ENCODE results near the gene SLC43A1. TPM values are rescaled to one million over a fixed set of nuclear protein-coding genes. Genes with fewer than 3 reads are reported as not detected.

The SLC43A1 gene
- total RNA-seq, 1 experiment from 2014 or later, result 11.8 TPM

DNA sequence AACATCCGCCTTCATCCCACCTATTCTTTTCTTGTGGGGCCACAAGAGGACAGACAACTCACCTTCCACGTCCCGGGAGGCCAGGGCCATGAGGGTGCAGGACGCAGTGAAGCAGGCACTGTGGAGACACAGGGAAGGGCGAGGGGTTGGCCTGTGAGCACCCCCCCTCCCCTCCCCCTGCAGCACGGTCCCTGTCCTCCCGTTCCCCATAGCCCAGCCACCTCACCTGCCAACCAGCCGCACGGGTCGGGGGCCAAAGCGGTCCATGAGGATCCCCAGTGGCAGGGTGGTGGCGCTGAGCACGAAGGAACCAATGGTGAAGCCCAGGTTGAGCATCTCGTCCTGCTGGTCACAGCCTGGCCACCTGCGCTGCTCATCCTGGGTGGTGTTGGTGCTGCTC is 14.6 kb downstream of the SLC43A1 start:
- Histone ChIP-seq H3K4me2 (ENCODE audit: low read length) (no peak overlapping the region), H3K27ac (ENCODE audit: low read depth, low read length) (no peak overlapping the region), H3K9me2 (ENCODE audit: insufficient read depth) (no peaks in the 10 kb centered on the region), H3K79me2 (ENCODE audit: insufficient read depth, low read length) (no peaks in the 10 kb centered on the region), H3K4me3 (replicated peaks in 1 of 2; ENCODE audit: low read depth in 1 of 2, low read length in 2 of 2) (no peak overlapping the region), H3K9ac (ENCODE audit: low read length) (no peak overlapping the region), H3K36me3 (ENCODE audit: control insufficient read depth in 1 of 2, insufficient read depth in 2 of 2, low read length in 2 of 2) (no peaks in the 10 kb centered on the region), H2AFZ (ENCODE audit: low read depth, low read length, poor library complexity, severe bottlenecking) (no peak overlapping the region), H3K9me3 (ENCODE audit: control insufficient read depth in 1 of 2, insufficient read depth in 1 of 2, low read depth in 1 of 2, low read length in 2 of 2) (no peaks in the 10 kb centered on the region), H4K20me1 (ENCODE audit: insufficient read depth) (no peaks in the 10 kb centered on the region), H3K27me3 (ENCODE audit: insufficient read depth, low read length) (no peaks in the 10 kb centered on the region), H3K4me1 (ENCODE audit: control insufficient read depth in 1 of 2, insufficient read depth in 2 of 2, low read length in 2 of 2) (peaks cover 9 to 17% of the 10 kb centered on the region in 2 experiments; a peak in 3 of 4 replicates)
- RAD21 ChIA-PET (ENCODE audit: low non-redundant PET in 1 of 2, low total read pairs in 2 of 2, uncharacterized antibody in 2 of 2, unreplicated experiment in 2 of 2), result no interaction called here
- POLR2A ChIA-PET, result no interaction called here
- no peak for ATAC-seq
- CTCF ChIA-PET, result no interaction called here
- intact Hi-C loops (cut with micrococcal nuclease), result no loop called here
- TF ChIP-seq TCF7L2 (IDR thresholded peaks at IDR 0.05; ENCODE audit: borderline replicate concordance, extremely low read depth, insufficient read depth, insufficient read length), result no peak
- no peak for TF ChIP-seq FOSL1 (IDR thresholded peaks at IDR 0.05; ENCODE audit: low read depth)
- TF ChIP-seq CEBPB (IDR thresholded peaks at IDR 0.05; ENCODE audit: low read depth), result no peak
- no peak for TF ChIP-seq ZFX (IDR thresholded peaks at IDR 0.05)
- no peak for TF ChIP-seq POLR2A (IDR thresholded peaks at IDR 0.05; ENCODE audit: borderline replicate concordance, extremely low read depth, insufficient read depth, insufficient read length)
- TF ChIP-seq SIN3A (IDR thresholded peaks at IDR 0.05; ENCODE audit: low read depth), result no peak
- BruUV-seq (replicated peaks), result no TSS peak
- no peak for DNase-seq (ENCODE audit: low read depth, low spot score)

DNA sequence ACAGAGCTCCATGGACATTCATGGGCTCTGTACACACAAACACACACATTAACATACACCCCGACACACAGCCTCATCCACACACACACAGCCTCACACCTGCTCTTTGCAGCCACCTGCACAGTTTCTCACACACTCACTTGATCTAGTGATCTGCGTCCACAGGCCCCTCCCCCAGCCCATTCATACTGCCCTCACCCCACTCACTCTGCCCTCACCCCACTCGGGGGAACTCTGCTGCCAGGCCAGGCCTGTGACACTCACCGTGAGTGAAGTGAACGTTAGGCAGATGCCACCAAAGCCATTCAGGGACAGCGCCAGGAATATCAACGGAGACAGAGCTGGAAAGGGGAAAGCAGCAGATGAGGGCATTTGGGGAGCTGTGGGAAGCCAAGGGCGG is 15.0 kb downstream of the SLC43A1 start:
- H3K4me2 ChIP-seq (ENCODE audit: low read length), result no peak overlapping the region
- no peak for ATAC-seq
- ChIA-PET POLR2A (no interaction called here), RAD21 (ENCODE audit: low non-redundant PET in 1 of 2, low total read pairs in 2 of 2, uncharacterized antibody in 2 of 2, unreplicated experiment in 2 of 2) (no interaction called here), CTCF (no interaction called here)
- no peak overlapping the region for H3K4me3 ChIP-seq (replicated peaks in 1 of 2; ENCODE audit: low read depth in 1 of 2, low read length in 2 of 2)
- intact Hi-C loops (cut with micrococcal nuclease), result no loop called here
- no peak for DNase-seq (ENCODE audit: low read depth, low spot score)
- H3K79me2 ChIP-seq (ENCODE audit: insufficient read depth, low read length), result no peaks in the 10 kb centered on the region
- H3K4me1 ChIP-seq (ENCODE audit: control insufficient read depth in 1 of 2, insufficient read depth in 2 of 2, low read length in 2 of 2), result peaks cover 9 to 17% of the 10 kb centered on the region in 2 experiments; a peak in 3 of 4 replicates
- no TSS peak for BruUV-seq (replicated peaks)
- no peaks in the 10 kb centered on the region for H3K27me3 ChIP-seq (ENCODE audit: insufficient read depth, low read length)
- no peak overlapping the region; the same call in 1 of the 2 replicates for H3K27ac ChIP-seq (ENCODE audit: low read depth, low read length)
- no peaks in the 10 kb centered on the region for H3K36me3 ChIP-seq (ENCODE audit: control insufficient read depth in 1 of 2, insufficient read depth in 2 of 2, low read length in 2 of 2)
- no peaks in the 10 kb centered on the region for H3K9me2 ChIP-seq (ENCODE audit: insufficient read depth)
- H3K9me3 ChIP-seq (ENCODE audit: control insufficient read depth in 1 of 2, insufficient read depth in 1 of 2, low read depth in 1 of 2, low read length in 2 of 2), result no peaks in the 10 kb centered on the region
- H2AFZ ChIP-seq (ENCODE audit: low read depth, low read length, poor library complexity, severe bottlenecking), result no peak overlapping the region
- no peak overlapping the region for H3K9ac ChIP-seq (ENCODE audit: low read length)
- H4K20me1 ChIP-seq (ENCODE audit: insufficient read depth), result no peaks in the 10 kb centered on the region
- no peak for TF ChIP-seq JUND (IDR thresholded peaks at IDR 0.05)
- TF ChIP-seq, protein P1, sequence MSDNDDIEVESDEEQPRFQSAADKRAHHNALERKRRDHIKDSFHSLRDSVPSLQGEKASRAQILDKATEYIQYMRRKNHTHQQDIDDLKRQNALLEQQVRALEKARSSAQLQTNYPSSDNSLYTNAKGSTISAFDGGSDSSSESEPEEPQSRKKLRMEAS (IDR thresholded peaks at IDR 0.05), result no peak
- TF ChIP-seq SIN3A (IDR thresholded peaks at IDR 0.05; ENCODE audit: low read depth), result no peak
- TF ChIP-seq EZH2 (IDR thresholded peaks at IDR 0.05), result no peak
- no peak for TF ChIP-seq CEBPB (IDR thresholded peaks at IDR 0.05; ENCODE audit: low read depth)
- no peak for TF ChIP-seq POLR2A (IDR thresholded peaks at IDR 0.05; ENCODE audit: borderline replicate concordance, extremely low read depth, insufficient read depth, insufficient read length)
- TF ChIP-seq FOSL1 (IDR thresholded peaks at IDR 0.05; ENCODE audit: low read depth), result no peak
- no peak for TF ChIP-seq RAD21 (IDR thresholded peaks at IDR 0.05; ENCODE audit: low read depth)
- TF ChIP-seq, protein P2, sequence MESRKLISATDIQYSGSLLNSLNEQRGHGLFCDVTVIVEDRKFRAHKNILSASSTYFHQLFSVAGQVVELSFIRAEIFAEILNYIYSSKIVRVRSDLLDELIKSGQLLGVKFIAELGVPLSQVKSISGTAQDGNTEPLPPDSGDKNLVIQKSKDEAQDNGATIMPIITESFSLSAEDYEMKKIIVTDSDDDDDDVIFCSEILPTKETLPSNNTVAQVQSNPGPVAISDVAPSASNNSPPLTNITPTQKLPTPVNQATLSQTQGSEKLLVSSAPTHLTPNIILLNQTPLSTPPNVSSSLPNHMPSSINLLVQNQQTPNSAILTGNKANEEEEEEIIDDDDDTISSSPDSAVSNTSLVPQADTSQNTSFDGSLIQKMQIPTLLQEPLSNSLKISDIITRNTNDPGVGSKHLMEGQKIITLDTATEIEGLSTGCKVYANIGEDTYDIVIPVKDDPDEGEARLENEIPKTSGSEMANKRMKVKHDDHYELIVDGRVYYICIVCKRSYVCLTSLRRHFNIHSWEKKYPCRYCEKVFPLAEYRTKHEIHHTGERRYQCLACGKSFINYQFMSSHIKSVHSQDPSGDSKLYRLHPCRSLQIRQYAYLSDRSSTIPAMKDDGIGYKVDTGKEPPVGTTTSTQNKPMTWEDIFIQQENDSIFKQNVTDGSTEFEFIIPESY (IDR thresholded peaks at IDR 0.05; ENCODE audit: extremely low read depth, insufficient replicate concordance, low read length), result no peak
- TF ChIP-seq, protein P3, sequence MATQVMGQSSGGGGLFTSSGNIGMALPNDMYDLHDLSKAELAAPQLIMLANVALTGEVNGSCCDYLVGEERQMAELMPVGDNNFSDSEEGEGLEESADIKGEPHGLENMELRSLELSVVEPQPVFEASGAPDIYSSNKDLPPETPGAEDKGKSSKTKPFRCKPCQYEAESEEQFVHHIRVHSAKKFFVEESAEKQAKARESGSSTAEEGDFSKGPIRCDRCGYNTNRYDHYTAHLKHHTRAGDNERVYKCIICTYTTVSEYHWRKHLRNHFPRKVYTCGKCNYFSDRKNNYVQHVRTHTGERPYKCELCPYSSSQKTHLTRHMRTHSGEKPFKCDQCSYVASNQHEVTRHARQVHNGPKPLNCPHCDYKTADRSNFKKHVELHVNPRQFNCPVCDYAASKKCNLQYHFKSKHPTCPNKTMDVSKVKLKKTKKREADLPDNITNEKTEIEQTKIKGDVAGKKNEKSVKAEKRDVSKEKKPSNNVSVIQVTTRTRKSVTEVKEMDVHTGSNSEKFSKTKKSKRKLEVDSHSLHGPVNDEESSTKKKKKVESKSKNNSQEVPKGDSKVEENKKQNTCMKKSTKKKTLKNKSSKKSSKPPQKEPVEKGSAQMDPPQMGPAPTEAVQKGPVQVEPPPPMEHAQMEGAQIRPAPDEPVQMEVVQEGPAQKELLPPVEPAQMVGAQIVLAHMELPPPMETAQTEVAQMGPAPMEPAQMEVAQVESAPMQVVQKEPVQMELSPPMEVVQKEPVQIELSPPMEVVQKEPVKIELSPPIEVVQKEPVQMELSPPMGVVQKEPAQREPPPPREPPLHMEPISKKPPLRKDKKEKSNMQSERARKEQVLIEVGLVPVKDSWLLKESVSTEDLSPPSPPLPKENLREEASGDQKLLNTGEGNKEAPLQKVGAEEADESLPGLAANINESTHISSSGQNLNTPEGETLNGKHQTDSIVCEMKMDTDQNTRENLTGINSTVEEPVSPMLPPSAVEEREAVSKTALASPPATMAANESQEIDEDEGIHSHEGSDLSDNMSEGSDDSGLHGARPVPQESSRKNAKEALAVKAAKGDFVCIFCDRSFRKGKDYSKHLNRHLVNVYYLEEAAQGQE (IDR thresholded peaks at IDR 0.05; ENCODE audit: low read depth), result no peak
- no peak for TF ChIP-seq CBX3 (IDR thresholded peaks at IDR 0.05; ENCODE audit: low read depth)
- no peak for TF ChIP-seq SRF (IDR thresholded peaks at IDR 0.05; ENCODE audit: low read depth)
- TF ChIP-seq ZFX (IDR thresholded peaks at IDR 0.05), result no peak
